CD4-positive, alpha-beta T cell treated with Interleukin-15 for 1 hour (primary cell): ENCODE measurements around the gene SH2D1B.

Source experiments
- DNase-seq: peaks from one replicate; pipeline ENCODE4 v3.0.0-alpha.2; 2020

Gene SH2D1B

DNA sequence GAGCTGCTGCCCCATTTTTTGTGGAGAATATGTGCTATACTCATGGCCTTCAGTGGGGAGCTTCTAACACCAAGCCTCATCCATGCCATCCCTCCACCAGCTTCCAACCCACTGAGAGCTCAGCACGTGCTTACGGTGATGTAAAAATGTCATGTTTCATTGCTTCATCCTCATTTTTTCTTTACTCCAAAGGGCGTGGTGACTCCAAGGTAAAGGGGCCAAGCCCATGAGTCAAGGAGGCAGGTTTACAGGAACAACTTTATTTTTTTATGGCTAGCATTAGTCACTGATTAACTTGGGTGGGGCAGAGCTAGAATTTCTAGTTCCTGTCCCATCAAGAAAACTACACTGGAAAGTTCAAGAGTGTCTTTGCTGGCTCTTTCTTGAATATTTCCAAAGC, 30.6 kb downstream of the SH2D1B start, which contains the start of gene C1orf226:
Gene C1orf226 (plus strand): TSS at position 346 of the 400 bp plus-strand sequence. CDS start 174 bp downstream, outside the sequence.
- no peak for DNase-seq

DNA sequence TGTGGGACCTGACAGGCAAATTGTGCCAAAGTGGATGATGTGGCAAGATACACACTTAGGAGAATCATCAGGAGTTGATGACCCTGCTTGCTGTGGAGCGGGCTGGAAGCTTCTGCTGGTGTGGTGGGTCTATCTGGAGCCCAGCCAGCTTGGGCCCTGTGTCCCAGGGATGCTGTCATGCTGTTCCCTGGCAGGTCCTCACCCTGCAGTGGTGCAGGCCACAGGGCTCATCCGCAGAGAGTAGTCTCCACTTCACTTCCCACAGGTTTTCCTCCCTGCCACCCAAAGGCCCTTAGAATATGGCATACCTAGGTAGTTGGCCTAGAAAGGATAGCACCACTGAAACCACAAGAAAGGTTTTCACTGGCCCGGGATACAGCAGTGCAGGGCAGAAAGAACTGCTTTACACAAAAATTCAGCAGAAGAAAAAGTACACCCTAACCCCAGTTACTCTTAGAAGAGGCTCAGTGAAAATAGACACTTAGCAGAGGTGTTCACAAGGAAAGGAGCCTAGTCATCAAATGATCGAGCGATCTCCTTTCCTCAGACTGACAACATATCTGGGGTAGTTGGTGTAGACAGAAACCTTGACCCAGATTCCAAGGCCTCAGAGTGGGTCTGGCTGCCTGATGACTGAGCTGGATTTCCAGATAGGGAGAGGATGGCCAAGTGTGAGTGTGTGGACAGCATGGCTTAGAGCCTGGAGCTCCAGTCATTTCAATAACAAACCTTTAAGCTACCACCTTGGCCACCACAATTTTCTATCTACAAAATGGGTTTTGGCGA, 31.7 kb downstream of the SH2D1B start:
- DNase-seq: no peak

DNA sequence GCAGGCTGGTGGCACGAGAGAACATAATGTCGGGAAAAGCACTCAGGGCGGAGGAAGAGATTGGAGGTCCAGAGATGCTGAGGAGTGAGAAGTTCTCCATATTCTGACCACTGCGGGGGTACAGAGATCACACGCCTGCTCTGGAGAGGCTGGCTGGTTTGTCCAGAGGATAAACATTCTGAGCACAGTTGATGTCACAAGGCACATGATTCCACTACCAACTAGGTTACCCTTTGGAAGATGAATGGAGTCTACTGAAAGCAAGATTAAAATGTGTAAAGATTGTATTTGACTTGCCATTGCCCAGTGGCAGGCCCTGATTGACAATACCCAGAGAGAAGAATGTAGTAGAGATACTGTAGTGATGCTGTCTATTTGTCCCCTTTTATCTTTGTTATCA, 35.2 kb downstream of the SH2D1B start, which contains the start of gene SPATA46:
Gene SPATA46 (minus strand): TSS at position 164 of the 400 bp plus-strand sequence. CDS start 64 bp downstream, at position 100.
- DNase-seq: no peak

DNA sequence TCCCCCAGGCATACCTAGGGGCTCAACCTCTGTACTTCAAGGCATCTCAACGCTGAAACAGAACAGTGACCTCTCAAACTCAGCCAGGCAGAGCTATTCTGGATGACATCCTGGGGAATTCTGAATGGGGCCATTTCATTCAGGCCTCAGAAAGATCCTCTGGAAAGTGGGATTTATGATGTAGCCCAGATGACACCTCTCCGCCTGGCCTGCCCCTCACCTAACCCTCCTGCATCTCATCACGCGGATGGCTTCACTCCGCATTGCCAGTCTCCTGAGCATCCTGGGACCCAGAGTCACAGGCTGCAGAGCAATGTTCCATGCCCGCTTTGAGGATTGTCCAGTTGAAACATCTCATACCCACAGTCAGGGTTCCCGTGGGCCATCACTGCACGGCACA, 36.5 kb downstream of the SH2D1B start:
- DNase-seq: no peak

DNA sequence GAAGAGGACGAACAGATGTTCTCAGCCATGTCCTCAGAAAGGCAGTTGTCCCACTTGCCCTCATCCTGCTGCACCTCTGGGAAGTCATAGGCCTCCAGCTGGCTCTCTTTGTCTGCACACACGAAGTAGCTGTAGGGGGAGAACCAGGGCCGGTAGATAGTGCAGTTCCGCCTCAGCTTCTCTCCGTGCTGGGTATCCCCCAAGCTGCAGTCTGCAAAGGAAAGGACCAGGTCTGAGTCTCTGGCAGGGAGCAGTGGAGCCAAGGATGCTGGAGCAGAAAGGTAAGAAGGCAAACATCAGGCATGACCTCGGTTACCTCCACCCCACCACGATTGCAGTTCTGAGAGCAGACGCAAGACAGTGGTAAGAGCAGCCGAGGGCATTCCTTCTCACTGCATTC, 37.5 kb downstream of the SH2D1B start:
- DNase-seq: no peak

DNA sequence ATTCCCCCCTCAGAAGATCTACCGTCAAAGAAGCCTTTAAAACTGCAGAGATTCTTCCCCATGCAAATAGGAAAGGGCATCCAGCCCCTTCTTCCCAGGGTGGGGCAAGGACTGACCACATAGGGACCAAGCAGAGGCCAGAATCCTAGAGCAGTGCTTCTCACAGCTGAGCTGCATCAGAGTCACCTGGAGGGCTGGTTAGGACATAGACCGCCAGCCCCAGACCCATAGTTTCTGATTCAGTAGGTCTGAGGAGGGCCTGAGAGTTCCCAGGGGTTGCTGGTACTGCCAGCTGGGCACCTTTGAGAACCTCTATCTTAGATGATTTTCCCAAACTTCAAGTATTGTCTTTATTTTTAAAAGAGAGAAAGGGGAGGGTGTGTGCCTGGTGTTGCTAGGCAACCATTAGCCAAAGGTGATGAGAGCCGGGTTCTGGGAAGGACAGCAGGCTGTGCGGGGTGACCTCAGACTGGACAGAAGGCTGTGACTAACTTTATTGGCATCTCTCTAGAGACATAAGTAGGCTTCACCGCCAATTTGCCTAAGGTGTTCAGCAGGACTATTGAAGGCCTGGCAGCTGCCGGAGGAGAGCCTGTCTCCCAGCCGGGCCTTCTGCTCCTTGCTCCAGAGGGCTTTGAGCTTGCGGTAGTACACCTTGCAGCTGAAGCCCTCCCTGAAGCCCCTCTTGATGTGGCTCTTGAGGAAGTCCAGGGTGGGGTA, 38.2 kb downstream of the SH2D1B start:
- no peak for DNase-seq

DNA sequence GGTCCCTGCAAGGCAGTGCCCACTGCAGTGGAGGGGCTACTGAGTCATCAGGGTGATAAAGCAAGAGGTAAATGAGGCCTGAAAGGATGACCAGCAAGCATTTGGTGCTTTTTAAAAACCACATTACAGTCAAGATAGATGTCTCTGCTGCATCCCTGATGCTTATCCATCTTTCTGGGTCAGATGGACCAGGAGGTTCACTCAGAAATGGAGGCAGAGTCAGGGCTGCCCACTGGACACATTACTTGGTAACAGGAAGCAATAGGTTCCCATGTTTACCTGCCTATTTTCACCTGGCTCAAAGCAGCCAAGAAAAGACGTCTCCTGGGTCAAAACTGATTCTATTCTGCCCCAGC, 38.9 kb downstream of the SH2D1B start:
- DNase-seq: no peak

DNA sequence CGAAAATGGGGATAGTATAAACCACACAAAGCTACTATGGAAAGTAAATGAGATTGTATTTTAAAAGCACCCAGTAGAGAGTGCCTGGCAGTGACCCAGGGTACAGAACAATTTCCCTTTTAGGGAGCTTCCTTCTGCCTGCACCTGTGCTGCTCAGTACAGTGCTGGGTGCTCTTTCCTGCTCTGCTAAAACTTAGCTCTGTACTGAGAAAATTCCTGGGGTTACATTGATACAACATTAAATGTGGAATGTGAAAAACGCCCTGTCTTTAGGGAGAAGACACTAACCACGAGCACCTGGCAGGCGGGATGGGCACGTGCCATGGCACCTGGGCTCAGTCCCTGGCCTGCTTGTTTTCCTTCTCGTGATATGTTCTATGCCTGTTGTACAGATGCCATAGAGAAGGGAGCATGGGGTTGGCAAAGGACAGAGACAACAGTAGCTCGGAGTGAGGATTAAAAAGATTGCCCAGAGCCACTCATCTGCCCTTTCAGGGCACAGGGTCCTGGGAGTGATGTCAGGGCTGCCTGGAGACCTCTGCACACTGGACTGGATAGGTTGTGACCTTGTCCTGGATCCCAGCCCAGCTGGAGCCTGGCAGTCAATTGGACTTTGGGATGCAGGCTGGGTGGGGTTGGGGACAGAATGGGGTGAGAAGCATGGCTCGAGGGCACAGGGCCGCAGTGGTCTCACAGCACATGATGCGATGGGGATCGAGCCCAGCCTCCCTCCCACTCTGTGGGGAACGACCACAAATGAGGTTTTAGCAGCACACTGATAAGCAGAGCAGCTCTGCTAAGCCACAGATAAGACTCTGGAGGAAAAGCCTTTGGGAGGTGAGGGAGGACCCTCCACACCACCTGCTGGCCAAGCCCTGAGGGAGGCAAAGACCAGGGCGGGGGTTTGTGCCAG, 39.5 kb downstream of the SH2D1B start:
- no peak for DNase-seq

DNA sequence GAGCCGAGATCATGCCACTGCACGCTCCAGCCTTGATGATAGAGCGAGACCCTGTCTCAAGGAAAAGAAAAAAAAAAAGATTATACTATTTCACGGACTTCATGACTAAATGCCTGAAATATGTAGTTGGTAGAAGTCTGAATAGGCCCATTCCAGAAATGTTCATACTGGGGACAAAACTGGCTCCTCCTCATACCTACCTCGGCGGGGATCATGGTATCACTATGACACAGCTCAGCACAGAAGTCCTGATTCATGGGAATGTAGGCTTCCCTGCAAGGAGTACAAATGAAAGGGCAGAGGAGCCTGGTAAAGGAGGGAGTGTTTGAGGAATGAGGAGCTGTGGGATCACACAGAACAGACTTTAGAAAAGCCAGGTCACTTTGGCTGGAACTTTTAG, 40.3 kb downstream of the SH2D1B start:
- DNase-seq: no peak

DNA sequence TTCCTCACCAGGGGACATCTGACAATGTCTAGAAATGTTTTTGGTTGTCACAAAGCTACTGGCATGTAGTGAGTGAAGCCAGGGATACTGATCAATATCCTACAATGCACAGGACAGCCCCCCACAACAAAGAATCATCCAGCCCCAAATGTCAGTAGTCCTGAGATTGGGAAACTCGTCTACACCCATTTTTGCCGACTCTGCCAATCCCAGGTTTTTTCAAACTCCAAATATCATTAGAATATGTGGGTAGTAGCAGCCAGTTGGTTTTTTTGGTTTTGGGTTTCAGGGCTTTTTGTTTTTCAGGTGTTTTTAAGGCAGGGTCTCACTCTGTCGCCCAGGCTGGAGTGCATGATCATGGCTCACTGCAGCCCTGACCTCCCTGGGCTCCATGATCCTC, 41.2 kb downstream of the SH2D1B start:
- no peak for DNase-seq

DNA sequence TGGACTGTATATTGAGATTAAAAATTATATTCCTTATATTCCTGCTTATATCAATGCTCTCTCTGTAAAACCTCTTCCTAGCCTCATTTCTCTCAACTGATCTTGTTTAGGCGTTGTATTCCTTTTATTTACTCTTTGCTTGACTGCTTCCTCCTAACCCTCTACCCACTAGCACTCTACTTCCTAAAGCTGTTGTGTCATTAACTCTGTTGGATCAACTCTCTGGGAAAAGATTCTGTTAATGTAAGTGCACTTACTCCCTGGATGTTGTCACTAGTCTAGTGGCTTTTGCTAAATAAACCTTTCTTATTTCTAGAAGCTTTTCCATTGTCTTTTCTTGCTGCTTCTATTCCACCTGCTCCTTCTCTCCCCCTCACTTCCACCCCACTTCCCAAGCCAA, 41.8 kb downstream of the SH2D1B start:
- DNase-seq: no peak

DNA sequence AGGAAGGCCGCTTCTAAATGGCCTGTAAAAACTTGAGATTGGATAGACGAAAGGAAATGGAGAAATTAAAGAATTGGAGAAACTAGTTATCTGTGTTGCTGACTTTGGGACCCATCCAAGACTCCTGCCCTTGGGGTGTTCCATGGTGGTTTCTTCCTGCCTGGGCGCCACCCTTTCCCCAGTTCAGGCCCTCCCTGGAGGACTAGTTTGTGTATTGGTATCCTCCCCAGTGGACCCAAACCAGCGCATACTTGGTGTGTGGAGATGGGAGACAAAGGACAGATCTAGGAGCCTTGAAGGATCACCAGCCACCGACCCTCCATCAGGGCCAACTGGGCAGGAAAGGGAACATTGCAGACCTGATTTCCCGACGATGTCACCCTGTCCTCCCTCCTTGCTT, 42.4 kb downstream of the SH2D1B start:
- DNase-seq: no peak

DNA sequence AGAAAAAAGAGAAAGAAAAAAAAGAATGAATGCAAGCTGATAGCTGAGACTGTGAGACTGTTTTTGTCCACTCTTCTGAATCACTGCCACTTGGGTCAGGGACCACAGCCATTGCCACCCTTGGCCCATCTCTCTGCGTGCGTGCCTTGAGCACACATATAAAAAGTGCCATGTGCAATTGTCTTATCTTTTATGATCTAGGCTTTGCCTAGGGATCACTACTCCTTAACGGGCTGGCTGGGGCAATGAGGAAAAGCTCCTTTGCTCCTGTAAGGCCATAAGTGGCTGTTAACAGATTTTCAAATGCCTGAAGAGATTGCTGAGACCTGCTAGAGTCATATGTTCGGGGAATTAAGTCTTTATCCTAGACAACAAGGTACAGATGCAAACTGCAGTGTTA, 43.5 kb downstream of the SH2D1B start:
- no peak for DNase-seq

DNA sequence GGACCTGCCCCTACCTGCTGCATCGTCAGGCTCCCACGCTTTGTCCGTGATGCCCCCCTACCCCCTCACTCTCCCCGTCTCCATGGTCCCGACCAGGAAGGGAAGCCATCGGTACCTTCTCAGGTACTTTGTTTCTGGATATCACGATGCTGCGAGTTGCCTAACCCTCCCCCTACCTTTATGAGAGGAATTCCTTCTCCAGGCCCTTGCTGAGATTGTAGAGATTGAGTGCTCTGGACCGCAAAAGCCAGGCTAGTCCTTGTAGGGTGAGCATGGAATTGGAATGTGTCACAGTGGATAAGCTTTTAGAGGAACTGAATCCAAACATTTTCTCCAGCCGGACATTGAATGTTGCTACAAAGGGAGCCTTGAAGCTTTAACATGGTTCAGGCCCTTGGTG, 44.2 kb downstream of the SH2D1B start:
- no peak for DNase-seq

DNA sequence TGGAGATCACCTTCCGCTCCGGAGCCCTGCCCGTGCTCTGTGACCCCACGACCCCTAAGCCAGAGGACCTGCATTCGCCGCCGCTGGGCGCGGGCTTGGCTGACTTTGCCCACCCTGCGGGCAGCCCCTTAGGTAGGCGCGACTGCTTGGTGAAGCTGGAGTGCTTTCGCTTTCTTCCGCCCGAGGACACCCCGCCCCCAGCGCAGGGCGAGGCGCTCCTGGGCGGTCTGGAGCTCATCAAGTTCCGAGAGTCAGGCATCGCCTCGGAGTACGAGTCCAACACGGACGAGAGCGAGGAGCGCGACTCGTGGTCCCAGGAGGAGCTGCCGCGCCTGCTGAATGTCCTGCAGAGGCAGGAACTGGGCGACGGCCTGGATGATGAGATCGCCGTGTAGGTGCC, 44.9 kb downstream of the SH2D1B start:
- DNase-seq: no peak

DNA sequence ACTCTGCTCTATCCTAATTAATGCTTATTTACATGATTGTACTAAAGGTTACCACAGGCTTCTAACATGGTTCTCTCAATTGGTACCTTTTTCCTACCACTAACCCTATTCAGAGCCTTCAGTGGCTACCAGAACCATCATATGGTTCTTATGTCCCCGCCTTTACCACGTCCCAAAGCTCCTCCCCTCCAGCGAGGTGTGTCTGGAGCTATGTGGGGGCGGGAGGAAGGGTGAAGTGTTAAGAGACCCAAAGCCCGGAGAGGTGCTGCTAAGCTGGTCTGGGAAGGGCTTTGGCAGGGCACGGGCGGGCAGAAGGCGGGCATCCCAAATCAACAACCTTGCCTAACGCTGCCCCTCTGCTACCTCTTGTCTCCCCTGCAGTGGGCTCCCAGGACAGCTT, 45.3 kb downstream of the SH2D1B start:
- no peak for DNase-seq

DNA sequence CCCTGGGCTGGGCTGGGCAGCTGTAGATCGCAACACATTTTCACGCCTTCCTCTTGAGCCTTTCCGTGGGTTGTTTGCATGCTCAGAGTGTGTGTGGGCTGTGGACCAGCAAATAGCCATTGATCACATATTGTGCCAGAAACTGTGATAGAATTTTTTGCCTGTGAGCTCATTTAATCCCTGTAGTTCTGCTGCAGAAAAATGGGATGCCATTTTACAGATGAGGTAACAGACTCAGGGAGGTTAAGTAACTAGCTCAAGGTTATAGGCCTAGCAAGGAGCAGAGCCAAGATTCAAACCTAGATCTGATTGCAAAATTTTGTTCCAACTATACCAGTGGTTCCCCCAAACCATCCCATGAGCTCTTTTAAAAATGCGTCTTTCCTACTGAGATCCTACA, 45.8 kb downstream of the SH2D1B start:
- no peak for DNase-seq

DNA sequence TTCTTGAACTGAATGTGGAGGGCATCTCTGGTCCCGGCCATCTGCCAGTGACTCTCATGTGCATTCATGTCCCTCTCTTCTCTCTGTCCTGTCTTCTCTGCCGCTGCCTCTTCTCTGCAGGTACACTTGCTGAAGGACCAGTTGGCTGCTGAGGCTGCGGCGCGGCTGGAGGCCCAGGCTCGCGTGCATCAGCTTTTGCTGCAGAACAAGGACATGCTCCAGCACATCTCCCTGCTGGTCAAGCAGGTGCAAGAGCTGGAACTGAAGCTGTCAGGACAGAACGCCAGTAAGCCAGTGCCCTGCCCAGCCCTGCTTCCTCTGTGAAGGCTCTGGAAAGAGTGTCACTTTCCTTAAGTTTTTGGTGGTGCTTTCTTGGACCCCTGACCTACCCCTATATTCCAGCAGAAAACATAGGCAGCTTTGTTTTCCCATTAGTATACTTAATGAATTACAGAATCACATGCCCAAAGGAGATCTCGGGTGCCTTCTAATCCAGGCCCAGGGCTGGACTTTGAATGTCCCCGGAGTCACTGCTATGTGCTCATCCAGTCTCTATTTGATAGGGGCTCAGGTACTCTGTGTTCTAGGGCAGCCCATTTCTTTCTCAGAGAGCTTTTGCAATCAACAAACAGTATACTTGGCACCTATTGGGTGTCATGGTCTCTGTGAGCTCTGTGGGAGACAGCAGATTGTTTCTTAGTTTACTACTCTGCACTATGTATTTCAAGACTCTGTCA, 46.5 kb downstream of the SH2D1B start:
- DNase-seq: no peak

DNA sequence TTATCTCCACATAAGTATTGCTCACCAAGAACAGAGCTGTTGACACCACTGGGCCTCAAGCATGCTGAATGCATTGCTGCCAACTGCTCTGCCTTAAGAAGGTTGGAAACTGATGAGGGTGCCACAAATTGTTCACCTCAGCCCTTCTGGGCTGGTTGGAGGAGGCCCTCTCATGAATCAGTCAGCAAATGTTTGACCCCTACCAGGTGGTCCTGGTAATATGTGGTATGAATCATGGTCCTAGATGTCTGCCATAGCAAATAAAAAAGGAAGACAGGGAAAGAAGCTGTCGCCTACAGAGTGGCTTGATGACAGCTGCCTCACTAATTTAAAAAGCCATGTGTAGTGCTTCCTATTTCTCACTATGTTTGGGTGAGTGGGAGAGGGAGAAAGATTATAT, 47.4 kb downstream of the SH2D1B start:
- DNase-seq: no peak

DNA sequence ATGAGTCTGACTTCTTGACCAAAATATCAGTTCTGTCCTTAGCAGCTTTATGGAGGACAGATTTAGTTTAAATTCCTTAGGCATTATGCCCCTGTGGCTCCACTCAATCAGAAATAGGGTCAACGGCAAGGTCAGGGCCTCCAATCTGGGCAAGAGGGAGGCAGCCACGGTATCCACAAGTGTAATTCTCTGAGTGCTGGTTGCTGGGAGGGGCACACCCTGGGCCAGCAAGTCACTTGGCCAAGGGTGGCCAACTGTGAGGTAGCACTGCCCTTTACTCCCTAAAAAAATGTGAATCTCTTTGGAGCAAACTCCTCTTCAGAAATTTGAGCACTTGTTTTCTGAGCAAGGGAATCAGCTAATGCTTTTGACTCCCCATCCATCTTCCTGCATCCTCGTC, 48.1 kb downstream of the SH2D1B start:
- DNase-seq: no peak

DNA sequence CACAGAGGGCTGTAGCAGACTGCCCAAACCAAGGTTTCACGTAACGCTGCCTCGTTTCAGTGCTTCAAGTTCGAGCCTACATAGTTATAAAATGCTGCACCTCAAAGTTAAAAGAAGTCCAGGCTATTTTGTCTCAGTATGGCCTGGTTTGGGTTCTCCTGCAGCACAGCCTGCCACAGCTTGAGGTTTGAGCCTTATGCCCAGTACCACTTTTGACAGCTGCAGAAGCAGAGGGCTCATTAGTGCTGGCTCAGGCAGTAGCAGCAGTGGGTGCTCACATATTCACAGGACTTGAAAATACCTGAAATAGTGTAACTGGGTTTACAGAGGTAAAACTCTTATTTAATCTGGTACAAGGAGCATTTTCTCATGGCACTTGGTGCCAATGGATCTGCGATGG, 50.6 kb downstream of the SH2D1B start:
- DNase-seq: no peak

DNA sequence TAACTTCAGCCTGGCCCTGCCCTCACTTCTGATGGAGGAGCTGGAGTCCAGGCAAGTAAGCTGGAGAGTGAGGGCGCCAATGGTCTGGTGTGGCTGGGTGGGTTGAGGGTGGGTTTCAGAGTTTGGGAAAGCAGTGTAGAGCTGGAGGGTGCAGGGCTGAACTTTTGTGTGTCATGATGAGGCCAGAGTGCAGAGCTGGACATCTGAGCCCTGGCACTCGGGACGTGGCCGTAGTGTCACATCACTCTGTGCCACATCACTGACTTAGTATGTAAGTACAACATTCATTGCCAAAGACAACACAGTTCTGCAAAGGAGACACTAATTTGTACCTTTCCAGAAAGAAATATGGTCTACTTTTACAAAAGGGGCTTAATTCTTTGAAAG, 51.1 kb downstream of the SH2D1B start:
- DNase-seq: no peak
